HG02981 (cell line): Measurements from ENCODE around the gene HCAR2.
"Not testable (repeated sequence)": the region's sequence is repeated elsewhere in the genome, so short reads cannot be mapped to it uniquely, and the experiment has no call there.

ENCODE experiments used
- ATAC-seq: cut with Tn5 transposase; IDR thresholded peaks from one replicate; pipeline ENCODE4 v1.9.1; 2021; ENCODE audit warnings: mild to moderate bottlenecking, moderate library complexity; ENCODE audit not compliant: unreplicated experiment

The HCAR2 gene

GRCh38 chr12:122669397-122670070 is 33.6 kb downstream of the HCAR2 start:
- ATAC-seq: no peak

GRCh38 chr12:122668268-122668667 is 34.9 kb downstream of the HCAR2 start:
- ATAC-seq: no peak

GRCh38 chr12:122665759-122666158 is 37.4 kb downstream of the HCAR2 start:
- no peak for ATAC-seq

- ATAC-seq: no peak
Observed at GRCh38 chr12:122665349-122665748, 37.8 kb downstream of the HCAR2 start.

GRCh38 chr12:122661938-122662337 is 41.2 kb downstream of the HCAR2 start:
- ATAC-seq: no peak

- no peak for ATAC-seq
Observed at GRCh38 chr12:122661246-122661645, 41.9 kb downstream of the HCAR2 start.

GRCh38 chr12:122659579-122659978 is 43.6 kb downstream of the HCAR2 start:
- no peak for ATAC-seq

GRCh38 chr12:122656298-122656697 is 46.9 kb downstream of the HCAR2 start:
- ATAC-seq: no peak

- not testable (repeated sequence) for ATAC-seq
Observed at GRCh38 chr12:122653291-122653690, 49.9 kb downstream of the HCAR2 start.

GRCh38 chr12:122651520-122652224 is 51.5 kb downstream of the HCAR2 start:
- ATAC-seq: no peak
